K562 (cell line): ENCODE results near the gene IPO11. TPM values are rescaled to one million over a fixed set of nuclear protein-coding genes. Genes with fewer than 3 reads are reported as not detected.
A peak's percentile ranks its signal among the peaks of the same experiment; 100 is the strongest.

Experiments used
- CBX8 ChIP-seq: fragments of 200-600 bp; sonication (generic); IDR thresholded peaks from 2 replicates; pipeline ENCODE4 v1.6.1; 2012; ENCODE audit warnings: borderline replicate concordance, mixed run types, low read depth, mild to moderate bottlenecking, moderate library complexity, mixed read lengths, low read length, control low read depth, inconsistent platforms; ENCODE audit not compliant: poor library complexity, severe bottlenecking; ENCODE audit errors: extremely low read depth
- CEBPZ ChIP-seq: fragments of 150-350 bp; IDR thresholded peaks from 2 replicates; pipeline ENCODE4 v1.6.1; 2014; ENCODE audit warnings: low read depth, mild to moderate bottlenecking, low read length, borderline replicate concordance
- ELF1 ChIP-seq: fragments of 200-800 bp; sonication (Bioruptor generic); IDR thresholded peaks from 2 replicates; pipeline ENCODE4 v1.6.1; 2016; ENCODE audit warnings: missing genetic modification characterization, missing compliant biosample characterization
- ETS1 ChIP-seq: conservative IDR thresholded peaks from 2 replicates; pipeline ENCODE4 v1.6.1; 2011; ENCODE audit warnings: low read depth, mild to moderate bottlenecking, low read length; ENCODE audit not compliant: control insufficient read depth
- MCM3 ChIP-seq: fragments of 450-650 bp; IDR thresholded peaks from 2 replicates; pipeline ENCODE4 v1.6.1; 2016
- MED1 ChIP-seq: sonication (generic); formaldehyde crosslinking; IDR thresholded peaks from 2 replicates; pipeline ENCODE4 v1.8.1; 2023; ENCODE audit warnings: missing genetic modification reagents, borderline replicate concordance
- MITF ChIP-seq: IDR thresholded peaks from 2 replicates; pipeline ENCODE4 v1.6.1; 2014; ENCODE audit warnings: antibody characterized with exemption
- NR2C2 ChIP-seq, 2 experiments: fragments of 200-800 bp in 1 of 2; sonication (Bioruptor generic) in 1 of 2; sonication (generic) in 1 of 2; formaldehyde crosslinking in 1 of 2; IDR thresholded peaks; 2 replicates each; pipeline versions ENCODE4 v1.6.1 to v1.8.0; 2016 to 2022; ENCODE audit warnings: mild to moderate bottlenecking in 1 of 2, missing compliant biosample characterization in 1 of 2, missing genetic modification characterization in 1 of 2, missing genetic modification reagents in 1 of 2
- PCBP2 ChIP-seq: fragments of 200-400 bp; formaldehyde crosslinking; IDR thresholded peaks from 2 replicates; pipeline ENCODE4 v1.6.1; 2018; ENCODE audit warnings: low read length, low read depth, mild to moderate bottlenecking, moderate library complexity; ENCODE audit not compliant: poor library complexity, severe bottlenecking
- RBM22 ChIP-seq: fragments of 200-400 bp; formaldehyde crosslinking; IDR thresholded peaks from 2 replicates; pipeline ENCODE4 v1.6.1; 2018; ENCODE audit warnings: low read length, low read depth; ENCODE audit not compliant: poor library complexity, severe bottlenecking
- SMC3 ChIP-seq: conservative IDR thresholded peaks from 2 replicates; pipeline ENCODE4 v1.6.1; 2011; ENCODE audit warnings: low read depth, low read length, improper control_type of control experiment; ENCODE audit not compliant: insufficient read depth
- SRSF7 ChIP-seq: fragments of 200-400 bp; formaldehyde crosslinking; optimal IDR thresholded peaks from 2 replicates; pipeline ENCODE3; 2017; ENCODE audit warnings: mild to moderate bottlenecking, low read depth, low read length
- TCF3 ChIP-seq: sonication (generic); formaldehyde crosslinking; IDR thresholded peaks from 2 replicates; pipeline ENCODE4 v1.4.0; 2020; ENCODE audit warnings: mild to moderate bottlenecking, missing genetic modification reagents
- TFE3 ChIP-seq: fragments of 450-650 bp; formaldehyde crosslinking; IDR thresholded peaks from 2 replicates; pipeline ENCODE4 v1.4.0; 2020; ENCODE audit warnings: mild to moderate bottlenecking, mixed read lengths
- ZNF408 ChIP-seq: fragments of 250-450 bp; sonication (Bioruptor Pico); IDR thresholded peaks from 2 replicates; pipeline ENCODE4 v1.4.0; 2020; ENCODE audit warnings: low read depth, mild to moderate bottlenecking, moderate library complexity
- ZNF445 ChIP-seq: fragments of 250-450 bp; sonication (Bioruptor Pico); IDR thresholded peaks from 2 replicates; pipeline ENCODE4 v1.4.0; 2020; ENCODE audit warnings: low read depth, mild to moderate bottlenecking, moderate library complexity
- ZNF511 ChIP-seq: sonication (generic); formaldehyde crosslinking; IDR thresholded peaks from 2 replicates; pipeline ENCODE4 v1.8.0; 2022; ENCODE audit warnings: mild to moderate bottlenecking, missing genetic modification reagents
- polyA plus RNA-seq, 8 experiments: library from polyadenylated mRNA; depleted of rRNA in 4 of 8; stranded (reverse) in 5 of 8; unstranded in 3 of 8; fragments of >200 nt; fragmentation: Nextera tagmentation in 2 of 8; fragmentation: Illumina TruSeq in 1 of 8; extraction: Ambion mirVana in 2 of 8; extraction: Trizol in 1 of 8; gene quantifications; 2 replicates each; pipeline versions ENCODE4 v1.2.1 to v1.2.3, GENCODE V29; 2011 to 2014; ENCODE audit warnings: inconsistent platforms in 1 of 8, missing spikeins in 1 of 8
- total RNA-seq, 7 experiments: library from RNA; depleted of rRNA in 6 of 7; stranded (reverse); fragments of >200 nt in 6 of 7; fragmentation: Illumina TruSeq in 2 of 7; extraction: Trizol in 2 of 7; gene quantifications; 2 replicates each; pipeline versions ENCODE4 v1.2.1 to v1.2.3, GENCODE V29; 2011 to 2021; ENCODE audit warnings: low replicate concordance in 1 of 7

IPO11 gene
- total and polyA plus RNA-seq, 9 of the 15 experiments (the other 6 are each of a cell fraction or from before 2014, with no cell fraction given), result 38.7 to 96.0 (median 70.9) TPM

GRCh38 chr5:62403411-62404250 lies 8.9 kb upstream of the IPO11 start, which contains the start of gene DIMT1 (continued):
- TF ChIP-seq CEBPZ (no peak), MCM3 (no peak), SMC3 (no peak), MED1 (no peak), ELF1 (tag) (peak; percentile 68), PCBP2 (no peak), CBX8 (no peak), RBM22 (peak; percentile 56), ZNF511 (CRISPR knock-in tag) (peak; percentile 82; the same call in 1 of the 2 replicates), ZNF408 (CRISPR knock-in tag) (no peak), ZNF445 (CRISPR knock-in tag) (no peak), MITF (0 out of 2 replicates have a peak, but pooled peaks have one; percentile 9), SRSF7 (no peak), TCF3 (peak; percentile 15; the same call in 1 of the 2 replicates), NR2C2 (CRISPR knock-in tag; IDR thresholded peaks at IDR 0.05) (no peak), NR2C2 (tag; IDR thresholded peaks at IDR 0.05) (peak; percentile 79), TFE3 (CRISPR knock-in tag) (no peak), ETS1 (peak; percentile 85)
